ENCODE data around the gene ZXDC. TPM values are rescaled to one million over a fixed set of nuclear protein-coding genes. Genes with fewer than 3 reads are reported as not detected.

ZXDC gene
- total RNA-seq = 14.3 and 16.1 TPM in 2 replicates

GRCh38 chr3:126475413-126476114 is at the start of gene ZXDC:
Gene ZXDC, minus strand, starts transcription at chr3:126475891. Its CDS starts 26 bp downstream, at chr3:126475865.

GRCh38 chr3:126523745-126524428 is 48.2 kb upstream of the ZXDC start, which contains the start of gene CHST13:
Gene CHST13, plus strand, starts transcription at chr3:126524155. Its CDS starts 178 bp downstream, at chr3:126524333.

GRCh38 chr3:126517291-126517951 is 41.7 kb upstream of the ZXDC start, which contains the start of gene UROC1:
Gene UROC1, minus strand, starts transcription at chr3:126517773. Its CDS starts 54 bp downstream, at chr3:126517719.

DNA sequence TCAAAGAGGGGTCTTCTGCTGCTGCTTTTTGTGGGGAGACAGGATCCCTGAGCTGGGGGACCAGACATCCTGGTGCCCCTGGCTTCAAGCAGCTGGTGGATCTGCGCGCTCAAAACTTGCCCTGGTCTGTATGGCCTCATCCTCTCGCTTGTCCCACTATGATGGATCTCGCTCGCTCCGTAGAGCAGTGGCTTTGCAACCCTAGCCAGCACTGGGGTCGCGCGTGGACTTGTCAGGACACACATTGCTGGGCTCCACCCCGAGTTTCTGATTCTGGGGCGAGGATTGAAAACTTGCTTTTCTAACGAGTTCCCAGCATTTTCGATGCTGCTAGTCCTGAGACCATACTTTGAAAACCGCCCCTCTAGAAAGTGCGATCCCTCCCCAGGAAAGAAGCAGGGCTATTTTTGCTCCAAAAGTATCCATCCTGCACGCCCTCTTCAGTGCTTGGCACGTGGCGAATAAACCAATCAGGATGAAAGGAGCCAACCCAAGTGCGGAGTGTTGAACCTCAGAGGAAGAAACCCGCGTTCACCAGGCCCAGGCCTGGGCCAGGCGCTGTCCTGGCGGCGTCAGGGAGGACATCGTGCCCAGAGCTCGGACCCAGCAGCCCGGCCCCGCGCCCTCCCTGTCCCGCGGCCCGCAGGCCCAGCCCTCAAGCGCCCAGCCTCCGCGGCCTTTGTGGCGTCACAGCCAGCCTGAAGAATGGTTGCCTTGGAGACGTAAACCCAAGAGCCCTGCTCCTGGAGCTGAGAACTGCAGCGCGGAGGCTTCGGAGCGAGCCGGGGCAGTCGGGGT is 81.3 kb downstream of the ZXDC start, which contains the start of gene CFAP100:
Gene CFAP100, plus strand, starts transcription at position 731 of the 798 bp plus-strand sequence. CDS start 1,092 bp downstream, outside the sequence.

Other genes starting within 250 kb of the ZXDC start
- 3.2 and 3.3 TPM in 2 replicates for gene KLF15, start 118.5 kb downstream of the ZXDC start, total RNA-seq
- not detected in 2 replicates for gene CFAP100, start 81.0 kb downstream of the ZXDC start, total RNA-seq
- not detected in 2 replicates for gene UROC1, start 41.9 kb upstream of the ZXDC start, total RNA-seq
- not detected in 2 replicates for gene CHST13, start 48.3 kb upstream of the ZXDC start, total RNA-seq
- not detected in 2 replicates for gene C3orf22, start 83.0 kb upstream of the ZXDC start, total RNA-seq
- gene TXNRD3, start 179.2 kb upstream of the ZXDC start, total RNA-seq = 6.1 and 6.9 TPM in 2 replicates
- 20.1 and 23.0 TPM in 2 replicates for gene CHCHD6, start 228.3 kb upstream of the ZXDC start, total RNA-seq

Data from bronchus fibroblast of lung (primary cell).